ENCODE data around the gene LBP. TPM values are rescaled to one million over a fixed set of nuclear protein-coding genes. Genes with fewer than 3 reads are reported as not detected.
A peak's percentile ranks its signal among the peaks of the same experiment; 100 is the strongest.

LBP gene
- total RNA-seq, 1 experiment from 2014 or later, result 0.15 TPM

DNA sequence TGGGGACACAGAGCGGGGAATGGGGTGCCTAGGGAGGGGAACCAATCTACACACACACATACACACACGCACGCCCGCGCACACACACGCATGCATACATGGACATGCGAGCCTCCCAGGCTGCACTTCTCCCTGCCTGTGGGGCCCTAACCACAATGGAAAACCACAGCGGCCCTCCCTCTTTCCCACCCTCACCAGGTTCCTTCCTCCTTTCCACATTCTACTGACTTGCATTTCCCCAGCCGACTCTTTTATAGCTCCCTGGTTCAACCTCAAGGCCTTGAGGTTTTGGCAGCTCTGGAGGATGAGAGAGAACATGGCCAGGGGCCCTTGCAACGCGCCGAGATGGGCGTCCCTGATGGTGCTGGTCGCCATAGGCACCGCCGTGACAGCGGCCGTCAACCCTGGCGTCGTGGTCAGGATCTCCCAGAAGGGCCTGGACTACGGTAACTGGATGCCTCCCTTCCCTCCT is 42.3 kb upstream of the LBP start, which contains the start of gene BPI:
Gene BPI (plus strand): TSS at position 249 of the 472 bp plus-strand sequence. CDS start 68 bp downstream, at position 317.
- ChIA-PET RAD21 (ENCODE audit: low non-redundant PET in 1 of 2, low total read pairs in 2 of 2, uncharacterized antibody in 2 of 2, unreplicated experiment in 2 of 2) (no interaction called here), POLR2A (no interaction called here), CTCF (interaction anchor here (1.0 to 1.7 kb wide), 2 partner anchors 19 to 73 kb away, joined by 3 to 4 read pairs; no protein-coding TSS in a partner anchor)
- H3K36me3 ChIP-seq (ENCODE audit: control insufficient read depth in 1 of 2, insufficient read depth in 2 of 2, low read length in 2 of 2), result no peaks in the 10 kb centered on the region
- peak within 1 kb of the TSS; percentile 47 for H2AFZ ChIP-seq (ENCODE audit: low read depth, low read length, poor library complexity, severe bottlenecking)
- H3K4me3 ChIP-seq (replicated peaks in 1 of 2; ENCODE audit: low read depth in 1 of 2, low read length in 2 of 2), result no peak within 1 kb of the TSS
- no peak for ATAC-seq
- H4K20me1 ChIP-seq (ENCODE audit: insufficient read depth), result no peaks in the 10 kb centered on the region
- no peak within 1 kb of the TSS for H3K4me2 ChIP-seq (ENCODE audit: low read length)
- H3K9ac ChIP-seq (ENCODE audit: low read length), result no peak within 1 kb of the TSS
- H3K4me1 ChIP-seq (ENCODE audit: control insufficient read depth in 1 of 2, insufficient read depth in 2 of 2, low read length in 2 of 2), result peaks cover 6 to 10% of the 10 kb centered on the region in 2 experiments; a peak in 2 of 4 replicates
- intact Hi-C loops (cut with micrococcal nuclease), result no loop called here
- no peaks in the 10 kb centered on the region for H3K9me2 ChIP-seq (ENCODE audit: insufficient read depth)
- no peaks in the 10 kb centered on the region for H3K79me2 ChIP-seq (ENCODE audit: insufficient read depth, low read length)
- H3K9me3 ChIP-seq (ENCODE audit: control insufficient read depth in 1 of 2, insufficient read depth in 1 of 2, low read depth in 1 of 2, low read length in 2 of 2), result peaks cover 0 to under 1% of the 10 kb centered on the region in 2 experiments; a peak in 1 of 4 replicates
- BruUV-seq (replicated peaks), result no TSS peak
- TF ChIP-seq TCF7L2 (IDR thresholded peaks at IDR 0.05; ENCODE audit: borderline replicate concordance, extremely low read depth, insufficient read depth, insufficient read length) (no peak), EZH2phosphoT487 (IDR thresholded peaks at IDR 0.05; ENCODE audit: borderline replicate concordance) (no peak), ELF1 (IDR thresholded peaks at IDR 0.05; ENCODE audit: borderline replicate concordance, low read depth) (no peak), EGR1 (IDR thresholded peaks at IDR 0.05; ENCODE audit: low read depth) (no peak), EZH2 (IDR thresholded peaks at IDR 0.05) (no peak), YY1 (IDR thresholded peaks at IDR 0.05; ENCODE audit: extremely low read depth, insufficient replicate concordance, low read depth, low read length) (no peak), SRF (IDR thresholded peaks at IDR 0.05; ENCODE audit: low read depth) (no peak), RAD21 (IDR thresholded peaks at IDR 0.05; ENCODE audit: low read depth) (no peak), ZFX (IDR thresholded peaks at IDR 0.05) (no peak)
- TF ChIP-seq, protein P1, sequence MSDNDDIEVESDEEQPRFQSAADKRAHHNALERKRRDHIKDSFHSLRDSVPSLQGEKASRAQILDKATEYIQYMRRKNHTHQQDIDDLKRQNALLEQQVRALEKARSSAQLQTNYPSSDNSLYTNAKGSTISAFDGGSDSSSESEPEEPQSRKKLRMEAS (IDR thresholded peaks at IDR 0.05), result no peak
- no peak for DNase-seq (ENCODE audit: low read depth, low spot score)
- no peak within 1 kb of the TSS for H3K27ac ChIP-seq (ENCODE audit: low read depth, low read length)
- H3K27me3 ChIP-seq (ENCODE audit: insufficient read depth, low read length), result no peaks in the 10 kb centered on the region

Measured in HCT116 (cell line).